ENCODE data around the gene INPP5D. TPM values are rescaled to one million over a fixed set of nuclear protein-coding genes. Genes with fewer than 3 reads are reported as not detected.
A peak's percentile ranks its signal among the peaks of the same experiment; 100 is the strongest.

Gene INPP5D
- total and polyA plus RNA-seq, 2 of the 13 experiments (the other 11 are each of a cell fraction or from before 2014, with no cell fraction given): 16.7 to 18.0 TPM

- TF ChIP-seq ZNF232 (CRISPR knock-in tag; IDR thresholded peaks at IDR 0.05; ENCODE audit: borderline replicate concordance) (no peak), ETV6 (CRISPR knock-in tag; conservative IDR thresholded peaks at IDR 0.05) (no peak), ZNF562 (CRISPR knock-in tag; IDR thresholded peaks at IDR 0.05; ENCODE audit: borderline replicate concordance) (no peak), KAT8 (CRISPR knock-in tag; IDR thresholded peaks at IDR 0.05) (no peak), SNRNP70 (IDR thresholded peaks at IDR 0.05; ENCODE audit: low read depth, low read length) (no peak), RBM22 (optimal IDR thresholded peaks at IDR 0.05; ENCODE audit: low read length) (no peak), JUNB (CRISPR knock-in tag; IDR thresholded peaks at IDR 0.05; ENCODE audit: borderline replicate concordance) (no peak), JUND (CRISPR knock-in tag; IDR thresholded peaks at IDR 0.05) (no peak), SP2 (CRISPR knock-in tag; IDR thresholded peaks at IDR 0.05) (no peak; the same call in 1 of the 2 replicates), TBP (CRISPR knock-in tag; IDR thresholded peaks at IDR 0.05) (no peak), NFAT5 (CRISPR knock-in tag; IDR thresholded peaks at IDR 0.05) (no peak), ZNF460 (CRISPR knock-in tag; IDR thresholded peaks at IDR 0.05; ENCODE audit: borderline replicate concordance) (no peak), ZBED4 (CRISPR knock-in tag; IDR thresholded peaks at IDR 0.05; ENCODE audit: borderline replicate concordance) (peak; percentile 57; the same call in 1 of the 2 replicates), TCF12 (IDR thresholded peaks at IDR 0.05) (no peak), TCF12 (CRISPR knock-in tag; IDR thresholded peaks at IDR 0.05) (no peak), ZNF546 (CRISPR knock-in tag; conservative IDR thresholded peaks at IDR 0.05) (no peak)
- TF ChIP-seq, protein P1, sequence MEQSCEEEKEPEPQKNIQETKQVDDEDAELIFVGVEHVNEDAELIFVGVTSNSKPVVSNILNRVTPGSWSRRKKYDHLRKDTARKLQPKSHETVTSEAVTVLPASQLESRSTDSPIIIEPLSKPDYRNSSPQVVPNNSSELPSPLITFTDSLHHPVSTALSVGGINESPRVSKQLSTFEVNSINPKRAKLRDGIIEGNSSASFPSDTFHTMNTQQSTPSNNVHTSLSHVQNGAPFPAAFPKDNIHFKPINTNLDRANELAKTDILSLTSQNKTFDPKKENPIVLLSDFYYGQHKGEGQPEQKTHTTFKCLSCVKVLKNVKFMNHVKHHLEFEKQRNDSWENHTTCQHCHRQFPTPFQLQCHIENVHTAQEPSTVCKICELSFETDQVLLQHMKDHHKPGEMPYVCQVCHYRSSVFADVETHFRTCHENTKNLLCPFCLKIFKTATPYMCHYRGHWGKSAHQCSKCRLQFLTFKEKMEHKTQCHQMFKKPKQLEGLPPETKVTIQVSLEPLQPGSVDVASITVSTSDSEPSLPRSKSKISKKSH (CRISPR knock-in tag; IDR thresholded peaks at IDR 0.05; ENCODE audit: borderline replicate concordance): no peak
- TF ChIP-seq, protein P2, sequence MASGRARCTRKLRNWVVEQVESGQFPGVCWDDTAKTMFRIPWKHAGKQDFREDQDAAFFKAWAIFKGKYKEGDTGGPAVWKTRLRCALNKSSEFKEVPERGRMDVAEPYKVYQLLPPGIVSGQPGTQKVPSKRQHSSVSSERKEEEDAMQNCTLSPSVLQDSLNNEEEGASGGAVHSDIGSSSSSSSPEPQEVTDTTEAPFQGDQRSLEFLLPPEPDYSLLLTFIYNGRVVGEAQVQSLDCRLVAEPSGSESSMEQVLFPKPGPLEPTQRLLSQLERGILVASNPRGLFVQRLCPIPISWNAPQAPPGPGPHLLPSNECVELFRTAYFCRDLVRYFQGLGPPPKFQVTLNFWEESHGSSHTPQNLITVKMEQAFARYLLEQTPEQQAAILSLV (CRISPR knock-in tag; IDR thresholded peaks at IDR 0.05; ENCODE audit: borderline replicate concordance): no peak
These were observed 670 bp upstream of the INPP5D start (continued) for GRCh38 chr2:233059547-233059796.
